Nephron (organoid): ENCODE results near the gene RAET1E.
"Not testable (repeated sequence)": the region's sequence is repeated elsewhere in the genome, so short reads cannot be mapped to it uniquely, and the experiment has no call there.

Experiments used
- H3K27ac Mint-ChIP-seq, 3 experiments: 2 replicates each; pipeline ENCODE4 v1.8.0; 2020; ENCODE audit warnings: mixed read lengths in 3 of 3, mild to moderate bottlenecking in 2 of 3, moderate library complexity in 1 of 3
- H3K27me3 Mint-ChIP-seq: 2 replicates; pipeline ENCODE4 v1.8.0; 2021; ENCODE audit warnings: low read depth, mild to moderate bottlenecking, moderate library complexity, mixed read lengths
- H3K36me3 Mint-ChIP-seq: 2 replicates; pipeline ENCODE4 v1.8.0; 2020; ENCODE audit warnings: low read depth, mixed read lengths
- H3K4me1 Mint-ChIP-seq: 2 replicates; pipeline ENCODE4 v1.8.0; 2020; ENCODE audit warnings: mixed read lengths
- H3K4me3 Mint-ChIP-seq, 3 experiments: 2 replicates each; pipeline ENCODE4 v1.8.0; 2020; ENCODE audit warnings: mild to moderate bottlenecking in 3 of 3, mixed read lengths in 3 of 3, moderate library complexity in 2 of 3
- H3K9me3 Mint-ChIP-seq: 2 replicates; pipeline ENCODE4 v1.8.0; 2020; ENCODE audit warnings: mixed read lengths
- CTCF ChIP-seq, 3 experiments: fragments of 200-600 bp; sonication (generic); IDR thresholded peaks; one replicate each; pipeline ENCODE4 v1.5.0; 2021; ENCODE audit warnings: antibody characterized with exemption in 3 of 3; ENCODE audit not compliant: unreplicated experiment in 3 of 3

The RAET1E gene

GRCh38 chr6:149940672-149940982 is 42.7 kb upstream of the RAET1E start:
- peak overlapping the region; percentile 58 to 80 (median 78) for H3K4me3 Mint-ChIP-seq
- no peak overlapping the region for H3K27ac Mint-ChIP-seq
- H3K27me3 Mint-ChIP-seq, result peaks cover 92% of the 10 kb centered on the region
- no peak for TF ChIP-seq CTCF (IDR thresholded peaks at IDR 0.05; ENCODE audit: unreplicated experiment in 3 of 3)
- no peaks in the 10 kb centered on the region for H3K9me3 Mint-ChIP-seq
- H3K4me1 Mint-ChIP-seq, result peaks cover 12% of the 10 kb centered on the region
- no peaks in the 10 kb centered on the region for H3K36me3 Mint-ChIP-seq

GRCh38 chr6:149939909-149940671 is 42.2 kb upstream of the RAET1E start:
- H3K27ac Mint-ChIP-seq, result no peak overlapping the region
- peaks cover 92% of the 10 kb centered on the region for H3K27me3 Mint-ChIP-seq
- no peaks in the 10 kb centered on the region for H3K36me3 Mint-ChIP-seq
- peak overlapping the region; percentile 58 to 80 (median 78) for H3K4me3 Mint-ChIP-seq
- no peak for TF ChIP-seq CTCF (IDR thresholded peaks at IDR 0.05; ENCODE audit: unreplicated experiment in 3 of 3)
- no peaks in the 10 kb centered on the region for H3K9me3 Mint-ChIP-seq
- H3K4me1 Mint-ChIP-seq, result peaks cover 12% of the 10 kb centered on the region

- no peak overlapping the region for H3K27ac Mint-ChIP-seq
- TF ChIP-seq CTCF (IDR thresholded peaks at IDR 0.05; ENCODE audit: unreplicated experiment in 3 of 3), result no peak
- no peaks in the 10 kb centered on the region for H3K36me3 Mint-ChIP-seq
- peaks cover 12% of the 10 kb centered on the region for H3K4me1 Mint-ChIP-seq
- H3K27me3 Mint-ChIP-seq, result peaks cover 100% of the 10 kb centered on the region
- H3K4me3 Mint-ChIP-seq, result peak overlapping the region; percentile 80 to 88 (median 81)
- H3K9me3 Mint-ChIP-seq, result no peaks in the 10 kb centered on the region
These were observed 41.4 kb upstream of the RAET1E start for GRCh38 chr6:149939356-149939648.

GRCh38 chr6:149938571-149939355 is 40.9 kb upstream of the RAET1E start:
- H3K27ac Mint-ChIP-seq, result no peak overlapping the region
- H3K27me3 Mint-ChIP-seq, result peaks cover 100% of the 10 kb centered on the region
- no peak for TF ChIP-seq CTCF (IDR thresholded peaks at IDR 0.05; ENCODE audit: unreplicated experiment in 3 of 3)
- no peaks in the 10 kb centered on the region for H3K36me3 Mint-ChIP-seq
- H3K9me3 Mint-ChIP-seq, result no peaks in the 10 kb centered on the region
- peaks cover 12% of the 10 kb centered on the region for H3K4me1 Mint-ChIP-seq
- H3K4me3 Mint-ChIP-seq, result peak overlapping the region; percentile 80 to 88 (median 81)

- Mint-ChIP-seq H3K27me3 (peaks cover 100% of the 10 kb centered on the region), H3K4me3 (peak overlapping the region in 1 of 3 experiments; percentile 42), H3K4me1 (peaks cover 12% of the 10 kb centered on the region)
- not testable (repeated sequence) for H3K9me3 Mint-ChIP-seq, H3K27ac Mint-ChIP-seq, H3K36me3 Mint-ChIP-seq
These were observed 40.2 kb upstream of the RAET1E start for GRCh38 chr6:149938013-149938570.

- Mint-ChIP-seq H3K9me3 (no peaks in the 10 kb centered on the region), H3K4me3 (no peak overlapping the region), H3K36me3 (no peaks in the 10 kb centered on the region), H3K4me1 (peaks cover 11% of the 10 kb centered on the region), H3K27me3 (peaks cover 99% of the 10 kb centered on the region), H3K27ac (no peak overlapping the region)
- no peak for TF ChIP-seq CTCF (IDR thresholded peaks at IDR 0.05; ENCODE audit: unreplicated experiment in 3 of 3)
These were observed 38.8 kb upstream of the RAET1E start for GRCh38 chr6:149936743-149937142.
